Fibroblast of lung (primary cell): Measurements from ENCODE around the gene NUBPL. TPM values are rescaled to one million over a fixed set of nuclear protein-coding genes. Genes with fewer than 3 reads are reported as not detected.

Experiments
- DNase-seq, 2 donors: peaks; one replicate each; pipeline versions ENCODE4 v3.0.0 to v3.0.0-alpha.2; 2010; ENCODE audit warnings: low read depth in 2 of 2
- H2AFZ ChIP-seq: 2 replicates; pipeline ENCODE4 v1.5.1; 2012; ENCODE audit warnings: low read length, control low read depth, inconsistent platforms
- H3K27ac ChIP-seq: 2 replicates; pipeline ENCODE4 v1.5.1; 2011; ENCODE audit warnings: low read length, control low read depth; ENCODE audit not compliant: insufficient read depth
- H3K27me3 ChIP-seq: 2 replicates; pipeline ENCODE4 v1.5.1; 2011; ENCODE audit warnings: mild to moderate bottlenecking, low read length; ENCODE audit not compliant: control insufficient read depth, insufficient read depth
- H3K36me3 ChIP-seq: 2 replicates; pipeline ENCODE4 v1.5.1; 2011; ENCODE audit warnings: low read length; ENCODE audit not compliant: control insufficient read depth, insufficient read depth
- H3K4me1 ChIP-seq: 2 replicates; pipeline ENCODE4 v1.5.1; 2011; ENCODE audit warnings: low read length; ENCODE audit not compliant: control insufficient read depth, insufficient read depth; ENCODE audit errors: extremely low read depth
- H3K4me2 ChIP-seq: 2 replicates; pipeline ENCODE4 v1.5.1; 2011; ENCODE audit warnings: low read length, control low read depth; ENCODE audit not compliant: insufficient read depth; ENCODE audit errors: extremely low read depth
- H3K4me3 ChIP-seq, 4 experiments: fragments of 200-600 bp in 1 of 4; sonication (generic) in 1 of 4; replicated peaks in 1 of 4; 2 replicates each; pipeline ENCODE4 v1.5.1; 2011 to 2016; ENCODE audit warnings: low read length in 4 of 4, low read depth in 3 of 4, mild to moderate bottlenecking in 3 of 4, control low read depth in 2 of 4, inconsistent platforms in 1 of 4, mixed read lengths in 1 of 4; ENCODE audit not compliant: insufficient read depth in 1 of 4; ENCODE audit errors: control extremely low read depth in 1 of 4
- H3K79me2 ChIP-seq: 2 replicates; pipeline ENCODE4 v1.5.1; 2012; ENCODE audit warnings: mild to moderate bottlenecking, low read length, inconsistent platforms; ENCODE audit not compliant: control insufficient read depth, insufficient read depth
- H3K9ac ChIP-seq: 2 replicates; pipeline ENCODE4 v1.5.1; 2011; ENCODE audit warnings: mild to moderate bottlenecking, low read length, control low read depth; ENCODE audit not compliant: insufficient read depth
- H3K9me3 ChIP-seq: 2 replicates; pipeline ENCODE4 v1.5.1; 2012; ENCODE audit warnings: low read depth, low read length; ENCODE audit not compliant: control insufficient read depth, insufficient read depth
- H4K20me1 ChIP-seq: 2 replicates; pipeline ENCODE4 v1.5.1; 2011; ENCODE audit warnings: low read length; ENCODE audit not compliant: control insufficient read depth, insufficient read depth; ENCODE audit errors: extremely low read depth
- EZH2 ChIP-seq: IDR thresholded peaks from 2 replicates; pipeline ENCODE4 v1.5.1; 2012; ENCODE audit warnings: low read length, control low read depth, mild to moderate bottlenecking; ENCODE audit errors: missing control alignments
- polyA plus RNA-seq, 2 donors: library from polyadenylated mRNA; depleted of rRNA in 1 of 2; stranded (reverse) in 1 of 2; unstranded in 1 of 2; fragments of >200 nt; gene quantifications; 2 replicates each; pipeline ENCODE4 v1.2.1, GENCODE V29; 2011 to 2012; ENCODE audit warnings: missing spikeins in 1 of 2
- total RNA-seq: library from RNA; depleted of rRNA; stranded (reverse); fragments of >200 nt; gene quantifications from 2 replicates; pipeline ENCODE4 v1.2.1, GENCODE V29; 2014
- TF ChIP-seq, protein P1 (sequence below), 2 donors: IDR thresholded peaks in 1 of 2; conservative IDR thresholded peaks in 1 of 2; 1 replicate in 1 of 2; 2 replicates in 1 of 2; pipeline ENCODE4 v1.5.1; 2011 to 2012; ENCODE audit warnings: low read length in 2 of 2, control low read depth in 1 of 2, inconsistent platforms in 1 of 2, low read depth in 1 of 2, mild to moderate bottlenecking in 1 of 2

The NUBPL gene
- total and polyA plus RNA-seq, 2 donors (not counting 1 experiment from before 2014, with no cell fraction given): 9.0 to 10.7 TPM

DNA sequence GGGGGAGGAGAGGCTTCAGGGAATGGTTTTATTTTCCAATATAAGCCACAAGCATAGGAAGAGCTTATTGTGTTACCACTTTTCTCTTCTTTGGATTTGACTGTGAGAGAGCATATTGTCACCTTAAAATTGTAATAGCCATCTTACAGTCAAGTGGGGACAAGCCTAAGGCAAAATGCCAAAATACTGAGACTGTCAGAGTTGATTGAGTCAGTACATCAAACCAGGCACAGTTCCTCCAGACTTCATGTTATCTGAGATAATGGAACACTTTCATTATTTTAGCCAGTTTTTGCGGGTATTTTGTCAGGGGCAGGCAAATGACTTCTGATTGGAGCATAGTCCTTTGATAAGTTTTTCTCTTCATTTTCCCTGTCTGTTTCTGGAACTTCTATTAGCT is 19.5 kb upstream of the NUBPL start:
- no peak for DNase-seq
- Histone ChIP-seq H3K4me2 (no peak overlapping the region), H4K20me1 (no peaks in the 10 kb centered on the region), H2AFZ (no peak overlapping the region), H3K4me3 (no peak overlapping the region), H3K79me2 (no peaks in the 10 kb centered on the region), H3K9ac (no peak overlapping the region), H3K27ac (no peak overlapping the region), H3K36me3 (no peaks in the 10 kb centered on the region), H3K27me3 (peaks cover 2% of the 10 kb centered on the region), H3K9me3 (no peaks in the 10 kb centered on the region), H3K4me1 (no peaks in the 10 kb centered on the region)
- TF ChIP-seq, protein P1, sequence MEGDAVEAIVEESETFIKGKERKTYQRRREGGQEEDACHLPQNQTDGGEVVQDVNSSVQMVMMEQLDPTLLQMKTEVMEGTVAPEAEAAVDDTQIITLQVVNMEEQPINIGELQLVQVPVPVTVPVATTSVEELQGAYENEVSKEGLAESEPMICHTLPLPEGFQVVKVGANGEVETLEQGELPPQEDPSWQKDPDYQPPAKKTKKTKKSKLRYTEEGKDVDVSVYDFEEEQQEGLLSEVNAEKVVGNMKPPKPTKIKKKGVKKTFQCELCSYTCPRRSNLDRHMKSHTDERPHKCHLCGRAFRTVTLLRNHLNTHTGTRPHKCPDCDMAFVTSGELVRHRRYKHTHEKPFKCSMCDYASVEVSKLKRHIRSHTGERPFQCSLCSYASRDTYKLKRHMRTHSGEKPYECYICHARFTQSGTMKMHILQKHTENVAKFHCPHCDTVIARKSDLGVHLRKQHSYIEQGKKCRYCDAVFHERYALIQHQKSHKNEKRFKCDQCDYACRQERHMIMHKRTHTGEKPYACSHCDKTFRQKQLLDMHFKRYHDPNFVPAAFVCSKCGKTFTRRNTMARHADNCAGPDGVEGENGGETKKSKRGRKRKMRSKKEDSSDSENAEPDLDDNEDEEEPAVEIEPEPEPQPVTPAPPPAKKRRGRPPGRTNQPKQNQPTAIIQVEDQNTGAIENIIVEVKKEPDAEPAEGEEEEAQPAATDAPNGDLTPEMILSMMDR (conservative IDR thresholded peaks at IDR 0.05 in 1 of 2, IDR thresholded peaks at IDR 0.05 in 1 of 2; ENCODE audit: low read depth in 1 of 2, low read length in 2 of 2): no peak
- TF ChIP-seq EZH2: no peak

DNA sequence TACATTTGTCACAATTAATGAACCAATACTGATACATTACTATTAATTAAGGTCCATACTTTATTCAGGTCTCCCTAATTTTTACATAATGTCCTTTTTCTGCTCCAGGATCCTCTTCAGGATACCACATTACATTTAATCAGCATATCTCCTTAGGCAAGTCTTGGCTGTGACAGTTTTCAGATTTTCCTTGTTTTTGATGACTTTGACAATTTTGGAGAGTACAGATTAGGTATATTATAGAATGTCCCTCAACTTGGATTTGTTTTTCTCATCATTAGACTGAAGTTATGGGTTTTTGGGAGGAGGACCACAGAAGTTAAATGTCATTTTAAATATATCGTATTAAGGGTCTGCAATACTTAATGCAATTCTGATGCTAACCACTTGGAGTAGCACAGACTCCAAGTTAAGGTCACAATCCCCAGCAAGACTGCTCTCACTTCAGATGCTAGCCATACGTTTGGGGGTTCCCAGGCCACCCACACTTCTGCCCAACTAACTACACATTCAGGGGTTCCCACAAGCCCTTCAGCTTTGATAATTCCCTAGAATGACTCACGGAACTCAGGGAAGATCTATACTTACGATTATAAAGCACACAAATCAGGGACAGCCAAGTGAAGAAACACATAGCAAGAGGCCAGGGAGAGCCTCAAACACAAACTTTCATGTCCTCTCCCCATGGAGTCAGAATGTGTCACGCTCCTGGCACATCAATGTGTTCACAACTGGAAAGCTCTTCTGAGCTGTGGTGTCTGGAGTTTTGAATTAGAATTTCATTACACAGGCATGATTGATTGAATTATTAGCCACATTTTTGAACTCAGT is 17.0 kb upstream of the NUBPL start:
- no peaks in the 10 kb centered on the region for H4K20me1 ChIP-seq
- H2AFZ ChIP-seq: no peak overlapping the region
- H3K9me3 ChIP-seq: no peaks in the 10 kb centered on the region
- H3K4me2 ChIP-seq: no peak overlapping the region
- DNase-seq: peak in 1 of 2 donors; percentile 26
- TF ChIP-seq, protein P1 (conservative IDR thresholded peaks at IDR 0.05 in 1 of 2, IDR thresholded peaks at IDR 0.05 in 1 of 2; ENCODE audit: low read depth in 1 of 2, low read length in 2 of 2): peak in 1 of 2 donors; percentile 49
- TF ChIP-seq EZH2: no peak
- no peaks in the 10 kb centered on the region for H3K79me2 ChIP-seq
- H3K4me1 ChIP-seq: no peaks in the 10 kb centered on the region
- no peaks in the 10 kb centered on the region for H3K36me3 ChIP-seq
- H3K9ac ChIP-seq: no peak overlapping the region
- no peak overlapping the region for H3K4me3 ChIP-seq
- no peak overlapping the region for H3K27ac ChIP-seq
- H3K27me3 ChIP-seq: peaks cover 2% of the 10 kb centered on the region

DNA sequence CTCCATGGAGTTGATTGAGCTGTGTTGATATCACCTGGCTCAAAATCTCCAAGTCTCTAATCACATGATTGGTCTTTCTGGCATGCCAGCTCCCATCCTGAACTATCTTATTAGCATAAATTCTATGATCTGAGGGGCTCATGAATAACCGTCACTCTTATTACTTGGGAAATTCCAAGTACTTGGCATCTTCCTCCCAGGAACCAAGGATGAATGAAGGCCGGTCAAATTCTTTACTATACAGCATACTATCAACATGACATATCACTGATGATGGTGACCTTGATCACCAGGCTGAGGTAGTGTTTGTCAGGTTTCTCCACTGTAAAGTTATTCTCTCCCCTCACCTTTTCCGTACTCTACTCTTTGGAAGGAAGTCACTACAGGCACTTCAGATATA is 16.4 kb upstream of the NUBPL start:
- H3K9ac ChIP-seq: no peak overlapping the region
- DNase-seq: no peak
- H3K36me3 ChIP-seq: no peaks in the 10 kb centered on the region
- no peak overlapping the region for H3K4me2 ChIP-seq
- TF ChIP-seq, protein P1 (conservative IDR thresholded peaks at IDR 0.05 in 1 of 2, IDR thresholded peaks at IDR 0.05 in 1 of 2; ENCODE audit: low read depth in 1 of 2, low read length in 2 of 2): no peak
- TF ChIP-seq EZH2: no peak
- H4K20me1 ChIP-seq: no peaks in the 10 kb centered on the region
- no peak overlapping the region for H3K4me3 ChIP-seq
- no peaks in the 10 kb centered on the region for H3K9me3 ChIP-seq
- peaks cover 2% of the 10 kb centered on the region for H3K27me3 ChIP-seq
- no peaks in the 10 kb centered on the region for H3K4me1 ChIP-seq
- no peaks in the 10 kb centered on the region for H3K79me2 ChIP-seq
- H3K27ac ChIP-seq: no peak overlapping the region
- no peak overlapping the region for H2AFZ ChIP-seq
